ENCODE data around the gene SETX.

SETX gene

DNA sequence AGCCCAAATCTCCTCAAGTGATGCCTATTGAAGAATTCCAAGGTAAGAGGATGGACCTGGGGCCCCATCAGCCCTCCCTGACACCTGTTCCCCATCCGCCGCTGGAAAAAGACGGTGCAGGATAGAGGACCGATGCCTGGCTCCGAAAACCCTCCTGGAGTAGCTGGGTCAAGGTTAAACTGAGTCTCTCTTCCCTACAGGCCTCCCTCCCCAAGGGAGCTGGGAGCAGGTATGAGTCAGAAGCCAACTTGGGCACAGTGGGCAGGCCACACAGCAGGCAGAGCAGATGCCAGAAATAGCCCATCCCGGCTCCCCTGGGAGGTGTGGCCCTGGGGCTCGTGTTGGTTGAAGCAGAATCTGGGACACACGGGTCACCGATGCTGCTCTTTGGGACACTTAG, 117.3 kb downstream of the SETX start:
- Histone ChIP-seq H3K27ac (ENCODE audit: low read depth, low read length) (no peak overlapping the region), H2AFZ (ENCODE audit: low read depth, low read length, severe bottlenecking) (no peak overlapping the region), H3F3A (ENCODE audit: insufficient read depth) (no peaks in the 10 kb centered on the region), H3K4me2 (ENCODE audit: low read depth, low read length, poor library complexity, severe bottlenecking) (no peak overlapping the region), H4K20me1 (ENCODE audit: low read depth, low read length) (no peaks in the 10 kb centered on the region), H3K79me2 (ENCODE audit: insufficient read depth, low read length) (no peaks in the 10 kb centered on the region), H3K9me2 (replicated peaks; ENCODE audit: insufficient read depth, low read length) (no peaks in the 10 kb centered on the region), H3K36me3 (ENCODE audit: low read length) (no peaks in the 10 kb centered on the region), H3K9me3 (ENCODE audit: insufficient read depth, low read length) (no peaks in the 10 kb centered on the region), H3K4me3 (ENCODE audit: insufficient read depth, low read length, poor library complexity, severe bottlenecking) (no peak overlapping the region), H3K27me3 (ENCODE audit: low read length) (no peaks in the 10 kb centered on the region), H3K9ac (ENCODE audit: low read length) (no peak overlapping the region)
- TF ChIP-seq CTCF (IDR thresholded peaks at IDR 0.05; ENCODE audit: insufficient read depth, low read length, poor library complexity, severe bottlenecking), result no peak
- TF ChIP-seq EZH2phosphoT487 (conservative IDR thresholded peaks at IDR 0.05; ENCODE audit: low read length), result no peak

GRCh38 chr9:132236662-132237311, 118.0 kb downstream of the SETX start:
- Histone ChIP-seq H2AFZ (ENCODE audit: low read depth, low read length, severe bottlenecking) (no peak overlapping the region), H3K27ac (ENCODE audit: low read depth, low read length) (no peak overlapping the region), H3K79me2 (ENCODE audit: insufficient read depth, low read length) (no peaks in the 10 kb centered on the region), H3K9me2 (replicated peaks; ENCODE audit: insufficient read depth, low read length) (no peaks in the 10 kb centered on the region), H3K4me2 (ENCODE audit: low read depth, low read length, poor library complexity, severe bottlenecking) (no peak overlapping the region), H3F3A (ENCODE audit: insufficient read depth) (no peaks in the 10 kb centered on the region), H3K4me3 (ENCODE audit: insufficient read depth, low read length, poor library complexity, severe bottlenecking) (no peak overlapping the region), H3K9me3 (ENCODE audit: insufficient read depth, low read length) (no peaks in the 10 kb centered on the region), H3K27me3 (ENCODE audit: low read length) (no peaks in the 10 kb centered on the region), H3K36me3 (ENCODE audit: low read length) (no peaks in the 10 kb centered on the region), H3K9ac (ENCODE audit: low read length) (no peak overlapping the region), H4K20me1 (ENCODE audit: low read depth, low read length) (no peaks in the 10 kb centered on the region)
- peak; percentile 38 for TF ChIP-seq CTCF (IDR thresholded peaks at IDR 0.05; ENCODE audit: insufficient read depth, low read length, poor library complexity, severe bottlenecking)
- TF ChIP-seq EZH2phosphoT487 (conservative IDR thresholded peaks at IDR 0.05; ENCODE audit: low read length), result no peak

GRCh38 chr9:132235894-132236661, 118.7 kb downstream of the SETX start:
- Histone ChIP-seq H3K27me3 (ENCODE audit: low read length) (no peaks in the 10 kb centered on the region), H4K20me1 (ENCODE audit: low read depth, low read length) (no peaks in the 10 kb centered on the region), H3K36me3 (ENCODE audit: low read length) (no peaks in the 10 kb centered on the region), H3K9me3 (ENCODE audit: insufficient read depth, low read length) (no peaks in the 10 kb centered on the region), H3F3A (ENCODE audit: insufficient read depth) (no peaks in the 10 kb centered on the region), H3K79me2 (ENCODE audit: insufficient read depth, low read length) (no peaks in the 10 kb centered on the region), H3K4me2 (ENCODE audit: low read depth, low read length, poor library complexity, severe bottlenecking) (no peak overlapping the region), H3K27ac (ENCODE audit: low read depth, low read length) (no peak overlapping the region), H3K9ac (ENCODE audit: low read length) (no peak overlapping the region), H3K4me3 (ENCODE audit: insufficient read depth, low read length, poor library complexity, severe bottlenecking) (no peak overlapping the region), H3K9me2 (replicated peaks; ENCODE audit: insufficient read depth, low read length) (no peaks in the 10 kb centered on the region), H2AFZ (ENCODE audit: low read depth, low read length, severe bottlenecking) (no peak overlapping the region)
- TF ChIP-seq CTCF (IDR thresholded peaks at IDR 0.05; ENCODE audit: insufficient read depth, low read length, poor library complexity, severe bottlenecking), result peak; percentile 98
- no peak for TF ChIP-seq EZH2phosphoT487 (conservative IDR thresholded peaks at IDR 0.05; ENCODE audit: low read length)

Data from SU-DHL-6 (cell line).